ENCODE measurements around the gene MRPL21. TPM values are rescaled to one million over a fixed set of nuclear protein-coding genes. Genes with fewer than 3 reads are reported as not detected.

Gene MRPL21
- polyA plus RNA-seq, 1 donor (not counting 4 experiments of a cell fraction or from before 2014, with no cell fraction given) = 120 TPM

GRCh38 chr11:68924073-68924925 lies 20.7 kb upstream of the MRPL21 start:
- DNase-seq (ENCODE audit: low read depth, low spot score) = no peak
- H3K9me3 ChIP-seq (ENCODE audit: control insufficient read depth, low read depth, low read length) = peaks cover 5% of the 10 kb centered on the region
- no peaks in the 10 kb centered on the region for H3K27me3 ChIP-seq (ENCODE audit: control insufficient read depth, extremely low read depth, insufficient read depth, low read length)

GRCh38 chr11:68923614-68924013 lies 20.0 kb upstream of the MRPL21 start:
- no peak for DNase-seq (ENCODE audit: low read depth, low spot score)
- Histone ChIP-seq H3K27ac (ENCODE audit: control insufficient read depth, insufficient read depth, low read length) (no peak overlapping the region), H3K4me3 (ENCODE audit: control insufficient read depth in 2 of 3, extremely low read depth in 1 of 3, insufficient read depth in 2 of 3, low read depth in 1 of 3, low read length in 3 of 3) (no peak overlapping the region), H3K36me3 (ENCODE audit: control insufficient read depth in 2 of 2, extremely low read depth in 1 of 2, insufficient read depth in 2 of 2, low read length in 2 of 2) (peaks cover 14 to 19% of the 10 kb centered on the region in 2 experiments), H2AFZ (ENCODE audit: control insufficient read depth, low read length) (no peak overlapping the region), H3K79me2 (ENCODE audit: control insufficient read depth, insufficient read depth, low read length) (no peaks in the 10 kb centered on the region), H3K9ac (ENCODE audit: control insufficient read depth, extremely low read depth, insufficient read depth, low read length) (no peak overlapping the region), H3K4me1 (ENCODE audit: control insufficient read depth, extremely low read depth, insufficient read depth, low read length) (no peaks in the 10 kb centered on the region), H3K4me2 (ENCODE audit: control insufficient read depth, extremely low read depth, insufficient read depth, low read depth, low read length) (no peak overlapping the region), H4K20me1 (ENCODE audit: control insufficient read depth, extremely low read depth, insufficient read depth, low read length) (no peaks in the 10 kb centered on the region), H3K9me1 (ENCODE audit: control insufficient read depth, extremely low read depth, insufficient read depth, low read length) (no peaks in the 10 kb centered on the region), H3K27me3 (ENCODE audit: control insufficient read depth, extremely low read depth, insufficient read depth, low read length) (no peaks in the 10 kb centered on the region), H3K9me3 (ENCODE audit: control insufficient read depth, low read depth, low read length) (peaks cover 5% of the 10 kb centered on the region)
- dilution Hi-C loops (cut with MboI; ENCODE audit: extremely low pct_ligation_motif_present, low sequenced_read_pairs) = no loop called here
- FAIRE-seq = no peak
- TF ChIP-seq EZH2 (IDR thresholded peaks at IDR 0.05; ENCODE audit: low read length) = no peak
- TF ChIP-seq, protein P1, sequence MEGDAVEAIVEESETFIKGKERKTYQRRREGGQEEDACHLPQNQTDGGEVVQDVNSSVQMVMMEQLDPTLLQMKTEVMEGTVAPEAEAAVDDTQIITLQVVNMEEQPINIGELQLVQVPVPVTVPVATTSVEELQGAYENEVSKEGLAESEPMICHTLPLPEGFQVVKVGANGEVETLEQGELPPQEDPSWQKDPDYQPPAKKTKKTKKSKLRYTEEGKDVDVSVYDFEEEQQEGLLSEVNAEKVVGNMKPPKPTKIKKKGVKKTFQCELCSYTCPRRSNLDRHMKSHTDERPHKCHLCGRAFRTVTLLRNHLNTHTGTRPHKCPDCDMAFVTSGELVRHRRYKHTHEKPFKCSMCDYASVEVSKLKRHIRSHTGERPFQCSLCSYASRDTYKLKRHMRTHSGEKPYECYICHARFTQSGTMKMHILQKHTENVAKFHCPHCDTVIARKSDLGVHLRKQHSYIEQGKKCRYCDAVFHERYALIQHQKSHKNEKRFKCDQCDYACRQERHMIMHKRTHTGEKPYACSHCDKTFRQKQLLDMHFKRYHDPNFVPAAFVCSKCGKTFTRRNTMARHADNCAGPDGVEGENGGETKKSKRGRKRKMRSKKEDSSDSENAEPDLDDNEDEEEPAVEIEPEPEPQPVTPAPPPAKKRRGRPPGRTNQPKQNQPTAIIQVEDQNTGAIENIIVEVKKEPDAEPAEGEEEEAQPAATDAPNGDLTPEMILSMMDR (optimal IDR thresholded peaks at IDR 0.05 in 1 of 3, IDR thresholded peaks at IDR 0.05 in 1 of 3, conservative IDR thresholded peaks at IDR 0.05 in 1 of 3; ENCODE audit: extremely low read depth in 1 of 3, insufficient read depth in 2 of 3, low read length in 3 of 3) = no peak

More at GRCh38 chr11:68924073-68924925, 20.7 kb upstream of the MRPL21 start:
- no peak overlapping the region for H3K27ac ChIP-seq (ENCODE audit: control insufficient read depth, insufficient read depth, low read length)
- no peak overlapping the region for H3K4me3 ChIP-seq (ENCODE audit: control insufficient read depth in 2 of 3, extremely low read depth in 1 of 3, insufficient read depth in 2 of 3, low read depth in 1 of 3, low read length in 3 of 3)
- TF ChIP-seq, protein P1 (optimal IDR thresholded peaks at IDR 0.05 in 1 of 3, IDR thresholded peaks at IDR 0.05 in 1 of 3, conservative IDR thresholded peaks at IDR 0.05 in 1 of 3; ENCODE audit: extremely low read depth in 1 of 3, insufficient read depth in 2 of 3, low read length in 3 of 3) = no peak
- TF ChIP-seq EZH2 (IDR thresholded peaks at IDR 0.05; ENCODE audit: low read length) = no peak
- peaks cover 14 to 19% of the 10 kb centered on the region in 2 experiments for H3K36me3 ChIP-seq (ENCODE audit: control insufficient read depth in 2 of 2, extremely low read depth in 1 of 2, insufficient read depth in 2 of 2, low read length in 2 of 2)
- H3K4me2 ChIP-seq (ENCODE audit: control insufficient read depth, extremely low read depth, insufficient read depth, low read depth, low read length) = no peak overlapping the region
- dilution Hi-C loops (cut with MboI; ENCODE audit: extremely low pct_ligation_motif_present, low sequenced_read_pairs) = no loop called here
- no peak for FAIRE-seq
- H3K79me2 ChIP-seq (ENCODE audit: control insufficient read depth, insufficient read depth, low read length) = no peaks in the 10 kb centered on the region
- no peaks in the 10 kb centered on the region for H4K20me1 ChIP-seq (ENCODE audit: control insufficient read depth, extremely low read depth, insufficient read depth, low read length)
- no peaks in the 10 kb centered on the region for H3K9me1 ChIP-seq (ENCODE audit: control insufficient read depth, extremely low read depth, insufficient read depth, low read length)
- no peaks in the 10 kb centered on the region for H3K4me1 ChIP-seq (ENCODE audit: control insufficient read depth, extremely low read depth, insufficient read depth, low read length)
- H3K9ac ChIP-seq (ENCODE audit: control insufficient read depth, extremely low read depth, insufficient read depth, low read length) = no peak overlapping the region
- H2AFZ ChIP-seq (ENCODE audit: control insufficient read depth, low read length) = no peak overlapping the region

Data from keratinocyte (primary cell).